DND-41 (cell line): ENCODE results near the gene SOX13.

Experiments
- CTCF ChIP-seq: IDR thresholded peaks from 2 replicates; pipeline ENCODE4 v1.5.1; 2012; ENCODE audit warnings: borderline replicate concordance, low read length, moderate library complexity, mild to moderate bottlenecking; ENCODE audit not compliant: poor library complexity, severe bottlenecking; ENCODE audit errors: extremely low read depth
- EZH2 ChIP-seq: IDR thresholded peaks from 3 replicates; pipeline ENCODE4 v1.6.1; 2012; ENCODE audit warnings: borderline replicate concordance, low read depth, mild to moderate bottlenecking, moderate library complexity, low read length, inconsistent platforms; ENCODE audit not compliant: severe bottlenecking

DNA sequence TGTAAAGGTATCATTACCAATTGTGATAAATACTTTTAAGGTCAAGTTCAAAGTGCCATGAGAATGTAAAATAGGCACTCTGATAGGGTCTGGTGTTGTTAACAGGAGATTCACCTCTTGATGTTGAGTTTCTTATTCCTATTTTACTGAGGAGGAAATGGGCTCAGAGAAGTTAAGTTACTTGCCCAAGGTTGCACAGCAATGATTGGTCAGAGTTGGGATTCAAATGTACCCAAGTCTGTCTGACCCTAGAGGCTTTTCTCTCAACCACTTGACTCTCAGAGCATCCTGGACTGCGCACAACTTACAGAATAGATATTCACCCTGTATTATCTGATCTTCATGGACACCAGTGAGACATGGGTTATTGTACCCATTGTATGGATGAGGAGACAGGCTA is 33.9 kb downstream of the SOX13 start:
- TF ChIP-seq CTCF (no peak), EZH2 (no peak)
